MM.1S (cell line): ENCODE measurements around the gene CDH7.

Experiments used
- EZH2 ChIP-seq: fragments of 300-600 bp; sonication (generic); optimal IDR thresholded peaks from 2 replicates; pipeline ENCODE3; 2017; ENCODE audit warnings: low read depth, mild to moderate bottlenecking, antibody characterized with exemption, low read length, mixed read lengths
- EZH2phosphoT487 ChIP-seq: fragments of 300-600 bp; sonication (generic); IDR thresholded peaks from 2 replicates; pipeline ENCODE4 v1.6.1; 2018; ENCODE audit warnings: antibody characterized with exemption, low read length
- TF ChIP-seq, protein P1 (sequence below): fragments of 300-600 bp; sonication (generic); IDR thresholded peaks from 2 replicates; pipeline ENCODE4 v1.5.1; 2016; ENCODE audit warnings: antibody characterized with exemption, low read length, mixed read lengths

DNA sequence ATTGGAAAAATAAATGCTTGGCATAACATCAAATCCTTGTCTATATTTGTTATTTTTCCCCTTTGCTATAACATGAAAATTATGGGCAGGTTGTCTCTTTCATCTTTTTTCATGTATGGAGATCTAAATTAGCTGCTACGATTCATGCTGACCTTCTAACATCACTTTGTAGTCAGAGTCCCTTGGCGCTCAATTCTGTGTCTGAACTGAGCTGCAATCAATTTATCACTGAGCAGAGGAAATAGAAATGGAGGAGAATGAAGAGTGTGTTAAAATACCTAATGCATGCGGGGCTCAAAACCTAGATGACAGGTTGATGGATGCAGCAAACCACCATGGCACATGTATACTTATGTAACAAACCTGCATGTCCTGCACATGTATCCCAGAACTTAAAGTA is 168.9 kb downstream of the CDH7 start:
- TF ChIP-seq EZH2 = no peak
- TF ChIP-seq, protein P1, sequence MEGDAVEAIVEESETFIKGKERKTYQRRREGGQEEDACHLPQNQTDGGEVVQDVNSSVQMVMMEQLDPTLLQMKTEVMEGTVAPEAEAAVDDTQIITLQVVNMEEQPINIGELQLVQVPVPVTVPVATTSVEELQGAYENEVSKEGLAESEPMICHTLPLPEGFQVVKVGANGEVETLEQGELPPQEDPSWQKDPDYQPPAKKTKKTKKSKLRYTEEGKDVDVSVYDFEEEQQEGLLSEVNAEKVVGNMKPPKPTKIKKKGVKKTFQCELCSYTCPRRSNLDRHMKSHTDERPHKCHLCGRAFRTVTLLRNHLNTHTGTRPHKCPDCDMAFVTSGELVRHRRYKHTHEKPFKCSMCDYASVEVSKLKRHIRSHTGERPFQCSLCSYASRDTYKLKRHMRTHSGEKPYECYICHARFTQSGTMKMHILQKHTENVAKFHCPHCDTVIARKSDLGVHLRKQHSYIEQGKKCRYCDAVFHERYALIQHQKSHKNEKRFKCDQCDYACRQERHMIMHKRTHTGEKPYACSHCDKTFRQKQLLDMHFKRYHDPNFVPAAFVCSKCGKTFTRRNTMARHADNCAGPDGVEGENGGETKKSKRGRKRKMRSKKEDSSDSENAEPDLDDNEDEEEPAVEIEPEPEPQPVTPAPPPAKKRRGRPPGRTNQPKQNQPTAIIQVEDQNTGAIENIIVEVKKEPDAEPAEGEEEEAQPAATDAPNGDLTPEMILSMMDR = no peak
- no peak for TF ChIP-seq EZH2phosphoT487
